EH (cell line): ENCODE results near the gene NKAIN2.
A peak's percentile ranks its signal among the peaks of the same experiment; 100 is the strongest.

ENCODE experiments used
- DNase-seq: peaks from one replicate; pipeline ENCODE4 v3.0.0-alpha.2; 2015; ENCODE audit warnings: low read depth

NKAIN2 gene

DNA sequence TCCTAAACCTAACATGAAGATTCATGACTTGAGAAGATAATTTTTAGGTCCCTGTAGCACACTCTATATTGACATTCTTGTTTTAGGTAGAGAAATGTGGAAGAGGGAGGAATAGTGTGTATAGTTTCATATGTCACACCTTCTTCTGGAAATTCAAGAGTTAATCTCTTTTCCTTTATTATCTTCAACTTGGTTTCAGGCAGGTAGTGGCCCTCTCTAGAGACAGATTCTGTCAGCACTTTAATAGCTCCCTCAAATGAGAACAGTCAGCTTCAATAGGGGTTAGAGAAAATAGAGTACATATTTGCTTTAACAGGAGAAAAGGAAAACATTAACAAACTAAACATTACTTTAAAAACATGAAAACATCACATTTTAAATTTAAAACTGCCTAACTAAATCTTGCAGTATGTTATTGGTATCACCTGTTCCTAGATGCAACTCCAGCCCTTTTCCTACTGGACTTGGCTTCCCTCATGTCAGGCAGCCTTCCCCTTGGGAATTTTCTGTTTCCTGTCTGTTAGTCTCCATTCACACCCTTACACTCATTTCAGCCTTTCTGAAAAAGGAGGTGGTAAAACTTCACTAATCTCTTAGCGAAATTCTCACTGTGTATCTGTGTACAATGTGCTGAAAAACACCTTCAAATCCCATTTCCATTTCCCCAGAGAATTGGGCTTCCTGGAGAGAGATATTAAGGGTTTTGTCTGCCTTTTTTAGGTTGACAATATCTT is 966.3 kb downstream of the NKAIN2 start:
- DNase-seq, result no peak

DNA sequence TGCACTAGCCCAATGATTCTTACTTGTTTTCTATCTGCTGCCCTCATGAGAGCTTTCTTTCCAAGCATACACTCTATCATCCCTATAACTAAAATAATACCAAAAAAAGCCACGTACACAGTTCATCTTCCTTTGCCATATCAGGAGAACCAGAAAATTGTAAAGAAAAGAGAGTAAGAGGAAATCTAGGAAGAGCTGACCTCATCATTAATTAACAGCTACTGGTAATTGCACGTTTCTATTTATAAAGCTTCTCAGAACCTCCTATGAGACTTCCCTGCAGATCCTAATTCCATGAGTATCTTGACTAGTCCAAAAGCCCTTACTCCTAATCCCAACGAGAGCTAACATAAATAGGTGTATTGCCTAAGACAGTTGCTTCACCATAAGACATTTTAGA is 967.1 kb downstream of the NKAIN2 start:
- DNase-seq, result no peak

- DNase-seq, result no peak
These were observed 969.2 kb downstream of the NKAIN2 start for GRCh38 chr6:124772733-124773319.

DNA sequence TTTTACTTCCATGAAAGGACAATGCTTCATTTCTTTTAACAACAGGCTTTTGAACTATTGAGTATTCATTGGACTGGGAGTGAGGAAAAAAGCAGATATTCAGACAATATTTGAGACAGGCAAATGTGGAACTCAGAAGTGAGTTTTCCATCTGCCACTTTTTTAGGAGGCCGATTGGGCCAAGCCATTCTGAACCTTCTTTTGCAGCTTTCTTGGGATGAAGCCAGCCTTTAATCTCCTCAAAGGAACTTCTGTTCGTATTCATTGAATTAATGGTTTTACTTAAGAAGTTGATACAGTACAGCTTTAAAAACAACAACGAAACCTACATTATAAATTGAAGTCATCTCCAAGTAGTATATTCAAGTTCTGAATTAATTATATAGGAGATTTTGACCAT is 971.5 kb downstream of the NKAIN2 start:
- no peak for DNase-seq

DNA sequence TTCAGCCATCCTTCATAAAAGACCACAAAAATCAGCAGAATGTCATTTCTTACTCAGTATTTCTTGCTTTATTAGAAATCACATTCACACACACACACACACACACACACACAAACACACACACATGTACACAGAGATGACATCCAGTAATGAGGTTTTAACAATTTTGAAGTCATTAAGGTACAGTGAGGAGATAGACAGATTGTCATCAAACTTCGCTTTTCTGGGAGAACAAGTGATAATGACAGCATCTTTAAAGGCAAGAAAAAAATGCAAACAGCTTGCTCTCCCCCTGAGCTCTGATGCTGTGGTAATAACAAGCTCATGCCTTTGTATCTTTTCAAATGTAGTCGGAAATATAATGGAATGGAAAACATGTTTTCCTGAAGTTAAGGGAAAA is 974.2 kb downstream of the NKAIN2 start:
- no peak for DNase-seq

DNA sequence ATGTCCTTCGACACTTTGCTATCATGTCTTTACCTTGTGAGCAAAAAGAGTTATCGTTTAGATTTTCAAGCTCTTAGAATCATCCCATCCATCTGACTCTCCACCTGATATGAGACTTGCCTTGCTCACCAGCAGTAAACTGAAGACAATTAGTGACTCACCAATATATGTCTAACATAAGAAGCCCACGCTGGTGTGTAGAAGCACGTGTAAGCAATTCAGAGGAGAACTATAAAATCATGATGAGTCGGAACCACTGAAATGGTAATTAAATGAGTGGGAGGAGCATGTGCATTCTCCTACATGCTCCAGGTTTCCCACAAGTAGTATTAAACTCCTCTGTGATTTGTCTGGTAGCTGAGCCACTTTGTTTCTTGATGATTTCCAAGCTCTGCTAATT is 977.0 kb downstream of the NKAIN2 start:
- no peak for DNase-seq

DNA sequence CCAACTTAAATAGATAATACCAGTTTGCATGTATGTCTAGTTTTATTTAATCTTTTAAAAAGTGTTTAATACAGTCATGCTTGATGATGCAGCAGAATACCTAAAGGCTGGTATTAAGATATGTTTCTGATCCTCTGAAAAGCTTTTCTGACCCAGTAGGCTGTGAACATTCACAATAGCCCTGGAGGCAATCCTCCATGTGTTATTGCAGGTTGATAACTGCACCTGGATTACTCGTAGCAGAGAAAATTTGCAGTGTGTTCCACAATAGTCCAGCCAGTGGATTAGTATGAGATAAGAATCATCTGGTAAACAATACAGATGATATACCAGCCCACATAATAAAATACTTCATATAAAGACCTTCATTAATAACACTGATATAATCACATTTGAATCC is 979.7 kb downstream of the NKAIN2 start:
- DNase-seq, result no peak

GRCh38 chr6:124791156-124791555 is 987.5 kb downstream of the NKAIN2 start:
- no peak for DNase-seq

DNA sequence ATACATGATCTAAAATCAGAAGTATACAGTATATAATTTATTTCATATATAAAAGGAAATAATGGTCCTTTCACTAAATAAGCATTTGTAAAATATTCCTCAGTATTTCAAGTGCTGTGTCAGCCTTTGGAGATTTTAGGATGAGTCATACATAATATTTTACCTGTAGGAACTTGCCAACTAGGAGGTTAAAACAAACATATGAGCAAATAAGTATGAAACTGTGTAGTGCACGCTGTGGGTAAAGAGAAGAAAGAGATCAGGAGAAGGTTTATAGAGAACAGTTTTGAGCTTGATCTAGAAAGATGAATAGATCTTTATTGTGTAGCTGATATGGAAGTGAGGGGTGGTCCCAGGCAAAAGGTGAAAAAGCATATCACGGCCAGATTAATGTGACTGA is 988.7 kb downstream of the NKAIN2 start:
- DNase-seq, result no peak

- DNase-seq, result no peak
These were observed 989.7 kb downstream of the NKAIN2 start for GRCh38 chr6:124793398-124793797.

DNA sequence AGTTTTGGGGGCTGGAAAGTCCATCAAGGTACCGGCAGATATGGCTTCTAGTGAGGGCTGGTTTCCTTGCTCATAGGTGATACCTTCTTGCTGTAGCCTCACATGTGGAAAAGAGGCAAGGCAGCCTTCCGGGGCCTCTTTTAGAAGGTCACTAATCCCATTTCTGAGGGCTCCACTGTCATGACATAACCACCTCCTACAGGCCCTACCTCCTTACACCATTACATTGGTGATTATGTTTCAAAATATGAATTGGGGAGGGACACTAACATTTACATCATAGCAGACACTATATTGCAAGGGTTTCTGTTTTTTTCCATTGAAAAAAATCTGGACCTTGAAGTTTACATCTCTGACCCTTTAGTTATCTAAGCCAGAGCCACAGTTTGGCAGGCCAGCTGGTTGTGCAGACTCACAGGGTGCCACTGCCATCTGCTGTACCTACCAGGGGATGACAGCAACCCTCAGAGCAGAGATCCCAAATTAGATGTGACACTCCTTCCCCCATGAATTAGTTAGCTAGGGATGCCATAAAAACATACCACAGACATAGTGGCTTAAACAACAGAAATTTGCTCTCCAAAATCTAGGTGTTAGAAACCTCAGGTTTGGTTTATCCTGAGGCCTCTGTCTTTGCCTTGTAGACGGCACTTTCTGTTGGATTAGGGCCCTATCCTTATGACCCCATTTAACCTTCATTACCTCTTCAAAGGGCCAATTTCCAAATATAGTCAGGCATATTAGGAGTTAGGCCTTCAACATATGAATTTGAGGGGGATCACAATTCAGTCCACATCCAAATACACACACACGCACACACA is 992.2 kb downstream of the NKAIN2 start:
- peak; percentile 8 for DNase-seq

DNA sequence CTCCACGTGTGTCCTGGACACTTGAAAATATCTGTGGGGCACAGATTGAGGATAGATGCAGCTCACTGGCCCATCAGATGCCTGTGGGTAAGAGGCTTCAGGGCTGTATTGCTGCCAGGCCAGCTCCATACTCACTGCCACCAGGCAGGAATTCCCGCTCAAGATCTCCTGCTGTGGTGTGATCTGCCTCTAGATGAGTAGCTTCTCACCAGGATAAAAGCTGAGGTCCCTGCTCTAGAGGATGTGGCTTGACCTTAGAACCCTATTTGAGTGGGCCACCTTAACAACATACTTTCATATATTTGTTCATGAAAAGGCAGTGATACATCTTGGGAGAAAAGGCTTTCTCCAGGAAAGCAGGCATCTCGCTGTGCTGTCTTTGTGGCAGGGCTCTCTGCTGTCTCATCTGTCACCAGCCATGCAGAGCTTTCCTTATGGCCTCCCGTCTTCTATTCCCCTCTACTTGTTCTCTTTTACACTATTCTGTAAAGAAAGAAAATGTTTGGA is 992.9 kb downstream of the NKAIN2 start:
- no peak for DNase-seq

GRCh38 chr6:124797224-124797623 is 993.6 kb downstream of the NKAIN2 start:
- DNase-seq, result no peak

DNA sequence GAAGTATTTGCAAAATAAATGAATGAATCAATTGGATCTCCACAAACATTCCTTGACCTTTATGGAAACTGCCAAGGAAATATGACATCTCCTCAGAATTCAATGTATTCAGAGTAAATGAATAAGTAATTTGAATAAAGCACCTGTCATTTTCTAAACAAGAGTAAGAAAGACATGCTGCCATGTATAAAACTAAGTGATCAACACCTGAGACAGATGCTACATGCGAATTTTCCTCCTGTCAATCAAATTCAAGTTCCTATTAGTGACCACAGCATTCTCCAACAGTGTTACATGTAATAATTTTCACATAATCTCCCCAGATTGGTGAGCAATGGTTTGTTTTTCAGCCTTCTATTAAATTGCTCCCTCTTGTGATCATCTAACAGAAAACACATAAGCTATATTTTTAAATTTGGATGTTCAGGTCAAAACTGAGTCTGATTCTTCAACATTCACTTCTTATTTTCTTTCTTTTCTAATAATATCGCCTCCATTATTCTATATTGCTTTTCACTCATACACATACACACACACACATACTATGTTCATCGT is 995.4 kb downstream of the NKAIN2 start:
- DNase-seq, result no peak

- no peak for DNase-seq
These were observed 996.0 kb downstream of the NKAIN2 start for GRCh38 chr6:124799638-124800037.

DNA sequence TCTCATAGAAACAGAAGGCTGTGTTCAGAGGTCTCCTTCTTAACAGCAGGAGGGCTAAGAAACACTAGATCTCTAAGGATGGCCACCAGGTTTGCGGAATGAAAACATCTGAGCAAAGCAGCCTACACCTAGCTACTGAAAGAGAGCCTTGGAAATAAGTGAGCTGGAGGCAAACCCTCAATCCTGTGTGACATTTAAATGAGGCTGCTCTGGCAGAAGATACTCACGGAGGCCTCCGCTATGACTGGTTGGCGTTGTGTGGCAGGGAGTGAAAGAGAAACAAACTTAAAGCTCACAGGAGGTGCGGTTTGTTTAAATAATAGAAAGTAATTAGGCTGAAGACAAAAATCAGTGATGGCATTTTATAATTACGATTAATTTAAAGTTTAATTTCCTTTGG is 996.6 kb downstream of the NKAIN2 start:
- no peak for DNase-seq

- DNase-seq, result no peak
These were observed 1008.4 kb downstream of the NKAIN2 start for GRCh38 chr6:124812067-124812466.

GRCh38 chr6:124819346-124819745 is 1015.7 kb downstream of the NKAIN2 start:
- no peak for DNase-seq

DNA sequence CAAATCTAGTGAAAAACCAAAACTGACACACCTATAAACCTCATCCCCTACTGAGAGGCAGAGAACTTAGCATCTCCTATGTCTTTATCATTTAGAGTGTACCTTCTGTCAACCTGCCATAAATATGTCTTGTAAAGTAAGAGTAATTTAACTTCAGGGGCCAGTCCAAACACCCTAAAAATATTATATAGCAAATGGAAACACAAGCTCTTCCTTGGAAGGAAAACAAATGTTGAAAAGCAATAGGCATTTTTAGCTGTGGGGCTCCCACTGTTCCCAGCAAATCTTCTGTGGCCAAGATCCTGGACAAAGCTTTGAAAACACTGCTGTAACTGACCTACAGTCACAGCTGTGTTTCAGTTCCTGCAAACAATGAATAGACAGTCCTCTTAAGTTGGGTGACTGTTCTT is 1018.5 kb downstream of the NKAIN2 start:
- DNase-seq, result no peak

- DNase-seq, result no peak
These were observed 1019.1 kb downstream of the NKAIN2 start for GRCh38 chr6:124822721-124823120.

DNA sequence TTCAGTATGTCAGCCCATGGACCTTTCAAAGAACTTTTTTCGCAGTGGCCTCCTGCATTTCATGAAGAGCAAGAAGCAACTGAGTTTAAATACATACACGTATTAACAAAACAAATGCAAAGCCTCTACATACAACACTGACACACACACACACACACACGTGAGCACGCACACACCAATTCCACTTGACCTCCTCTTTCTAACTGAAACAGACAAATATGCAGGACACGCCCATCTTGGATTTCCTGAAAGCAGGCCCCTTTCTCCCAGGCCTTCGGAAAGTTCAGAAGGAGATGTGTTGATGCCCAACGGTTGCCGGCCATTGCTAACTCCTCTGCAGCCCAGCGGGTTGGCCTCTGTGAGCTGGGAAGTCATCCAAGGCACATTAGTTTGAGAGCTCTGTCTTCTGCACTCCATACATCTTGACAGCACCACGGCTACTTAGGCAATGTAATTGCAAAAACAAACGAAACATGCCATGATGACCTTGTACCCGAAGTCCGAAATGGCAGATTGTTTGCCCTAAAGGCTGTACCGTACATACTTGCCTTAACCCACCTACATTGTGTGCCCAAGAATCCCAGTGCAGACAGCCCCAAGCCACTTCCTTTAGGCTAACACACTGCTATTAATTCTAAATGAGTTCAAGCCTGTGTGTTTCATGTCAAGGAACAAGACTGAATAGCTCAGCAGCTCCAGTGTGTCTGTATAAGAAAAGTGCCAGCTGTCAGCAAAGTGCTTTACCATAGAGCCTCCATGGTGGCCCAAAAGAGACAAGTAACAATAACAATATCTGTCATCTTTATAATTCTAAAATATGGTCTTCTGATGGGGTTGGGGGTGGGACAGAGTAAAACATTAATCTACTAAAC is 1019.8 kb downstream of the NKAIN2 start:
- no peak for DNase-seq

DNA sequence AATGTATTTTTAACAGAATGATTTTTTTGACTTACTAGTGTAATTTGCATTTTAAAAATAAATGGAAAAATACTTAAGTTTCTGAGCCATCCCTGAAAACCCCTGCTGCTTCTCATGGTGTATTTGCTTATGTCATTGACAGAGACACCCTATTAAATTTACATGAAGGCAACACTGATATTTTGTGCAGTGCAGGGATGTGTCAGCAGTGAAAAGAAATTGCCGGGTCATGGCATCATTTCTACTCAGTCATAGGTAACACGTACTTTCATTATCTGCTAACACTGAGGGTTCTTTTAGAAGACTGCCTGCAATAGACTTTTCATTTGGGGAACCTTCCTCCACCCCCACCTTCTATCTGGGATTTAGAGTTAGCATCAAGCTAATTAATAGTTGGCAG is 1021.9 kb downstream of the NKAIN2 start:
- DNase-seq, result no peak
